Fibroblast of lung (primary cell): ENCODE data around the gene MRS2. TPM values are rescaled to one million over a fixed set of nuclear protein-coding genes. Genes with fewer than 3 reads are reported as not detected.

ENCODE experiments used
- DNase-seq, 2 donors: peaks; one replicate each; pipeline versions ENCODE4 v3.0.0 to v3.0.0-alpha.2; 2010; ENCODE audit warnings: low read depth in 2 of 2
- H2AFZ ChIP-seq: 2 replicates; pipeline ENCODE4 v1.5.1; 2012; ENCODE audit warnings: low read length, control low read depth, inconsistent platforms
- H3K27ac ChIP-seq: 2 replicates; pipeline ENCODE4 v1.5.1; 2011; ENCODE audit warnings: low read length, control low read depth; ENCODE audit not compliant: insufficient read depth
- H3K27me3 ChIP-seq: 2 replicates; pipeline ENCODE4 v1.5.1; 2011; ENCODE audit warnings: mild to moderate bottlenecking, low read length; ENCODE audit not compliant: control insufficient read depth, insufficient read depth
- H3K36me3 ChIP-seq: 2 replicates; pipeline ENCODE4 v1.5.1; 2011; ENCODE audit warnings: low read length; ENCODE audit not compliant: control insufficient read depth, insufficient read depth
- H3K4me1 ChIP-seq: 2 replicates; pipeline ENCODE4 v1.5.1; 2011; ENCODE audit warnings: low read length; ENCODE audit not compliant: control insufficient read depth, insufficient read depth; ENCODE audit errors: extremely low read depth
- H3K4me2 ChIP-seq: 2 replicates; pipeline ENCODE4 v1.5.1; 2011; ENCODE audit warnings: low read length, control low read depth; ENCODE audit not compliant: insufficient read depth; ENCODE audit errors: extremely low read depth
- H3K4me3 ChIP-seq, 4 experiments: fragments of 200-600 bp in 1 of 4; sonication (generic) in 1 of 4; replicated peaks in 1 of 4; 2 replicates each; pipeline ENCODE4 v1.5.1; 2011 to 2016; ENCODE audit warnings: low read length in 4 of 4, low read depth in 3 of 4, mild to moderate bottlenecking in 3 of 4, control low read depth in 2 of 4, inconsistent platforms in 1 of 4, mixed read lengths in 1 of 4; ENCODE audit not compliant: insufficient read depth in 1 of 4; ENCODE audit errors: control extremely low read depth in 1 of 4
- H3K79me2 ChIP-seq: 2 replicates; pipeline ENCODE4 v1.5.1; 2012; ENCODE audit warnings: mild to moderate bottlenecking, low read length, inconsistent platforms; ENCODE audit not compliant: control insufficient read depth, insufficient read depth
- H3K9ac ChIP-seq: 2 replicates; pipeline ENCODE4 v1.5.1; 2011; ENCODE audit warnings: mild to moderate bottlenecking, low read length, control low read depth; ENCODE audit not compliant: insufficient read depth
- H3K9me3 ChIP-seq: 2 replicates; pipeline ENCODE4 v1.5.1; 2012; ENCODE audit warnings: low read depth, low read length; ENCODE audit not compliant: control insufficient read depth, insufficient read depth
- H4K20me1 ChIP-seq: 2 replicates; pipeline ENCODE4 v1.5.1; 2011; ENCODE audit warnings: low read length; ENCODE audit not compliant: control insufficient read depth, insufficient read depth; ENCODE audit errors: extremely low read depth
- CTCF ChIP-seq, 2 donors: IDR thresholded peaks in 1 of 2; conservative IDR thresholded peaks in 1 of 2; 1 replicate in 1 of 2; 2 replicates in 1 of 2; pipeline ENCODE4 v1.5.1; 2011 to 2012; ENCODE audit warnings: low read length in 2 of 2, control low read depth in 1 of 2, inconsistent platforms in 1 of 2, low read depth in 1 of 2, mild to moderate bottlenecking in 1 of 2
- EZH2 ChIP-seq: IDR thresholded peaks from 2 replicates; pipeline ENCODE4 v1.5.1; 2012; ENCODE audit warnings: low read length, control low read depth, mild to moderate bottlenecking; ENCODE audit errors: missing control alignments
- polyA plus RNA-seq, 2 donors: library from polyadenylated mRNA; depleted of rRNA in 1 of 2; stranded (reverse) in 1 of 2; unstranded in 1 of 2; fragments of >200 nt; gene quantifications; 2 replicates each; pipeline ENCODE4 v1.2.1, GENCODE V29; 2011 to 2012; ENCODE audit warnings: missing spikeins in 1 of 2
- total RNA-seq: library from RNA; depleted of rRNA; stranded (reverse); fragments of >200 nt; gene quantifications from 2 replicates; pipeline ENCODE4 v1.2.1, GENCODE V29; 2014

The MRS2 gene
- total and polyA plus RNA-seq, 2 donors (not counting 1 experiment from before 2014, with no cell fraction given) = 12.6 to 19.9 TPM

GRCh38 chr6:24446670-24447069 is 43.9 kb downstream of the MRS2 start:
- Histone ChIP-seq H3K36me3 (no peaks in the 10 kb centered on the region), H3K4me2 (no peak overlapping the region), H3K27me3 (no peaks in the 10 kb centered on the region), H3K9me3 (no peaks in the 10 kb centered on the region), H3K4me3 (no peak overlapping the region), H3K79me2 (no peaks in the 10 kb centered on the region), H3K9ac (no peak overlapping the region), H2AFZ (no peak overlapping the region), H3K27ac (no peak overlapping the region), H4K20me1 (no peaks in the 10 kb centered on the region), H3K4me1 (no peaks in the 10 kb centered on the region)
- TF ChIP-seq EZH2 (no peak), CTCF (conservative IDR thresholded peaks at IDR 0.05 in 1 of 2, IDR thresholded peaks at IDR 0.05 in 1 of 2; ENCODE audit: low read depth in 1 of 2, low read length in 2 of 2) (no peak)
- DNase-seq = no peak

- DNase-seq = no peak
- Histone ChIP-seq H3K79me2 (no peaks in the 10 kb centered on the region), H3K4me2 (no peak overlapping the region), H3K4me3 (no peak overlapping the region), H3K9me3 (no peaks in the 10 kb centered on the region), H4K20me1 (no peaks in the 10 kb centered on the region), H3K27ac (no peak overlapping the region), H3K27me3 (no peaks in the 10 kb centered on the region), H3K36me3 (no peaks in the 10 kb centered on the region), H2AFZ (no peak overlapping the region), H3K4me1 (no peaks in the 10 kb centered on the region), H3K9ac (no peak overlapping the region)
- TF ChIP-seq CTCF (conservative IDR thresholded peaks at IDR 0.05 in 1 of 2, IDR thresholded peaks at IDR 0.05 in 1 of 2; ENCODE audit: low read depth in 1 of 2, low read length in 2 of 2) (no peak), EZH2 (no peak)
Measured at GRCh38 chr6:24448396-24448795, 45.7 kb downstream of the MRS2 start.

- Histone ChIP-seq H3K4me2 (no peak overlapping the region), H3K27ac (no peak overlapping the region), H2AFZ (no peak overlapping the region), H3K9ac (no peak overlapping the region), H3K36me3 (no peaks in the 10 kb centered on the region), H4K20me1 (no peaks in the 10 kb centered on the region), H3K79me2 (no peaks in the 10 kb centered on the region), H3K9me3 (no peaks in the 10 kb centered on the region), H3K27me3 (no peaks in the 10 kb centered on the region), H3K4me1 (no peaks in the 10 kb centered on the region), H3K4me3 (no peak overlapping the region)
- TF ChIP-seq CTCF (conservative IDR thresholded peaks at IDR 0.05 in 1 of 2, IDR thresholded peaks at IDR 0.05 in 1 of 2; ENCODE audit: low read depth in 1 of 2, low read length in 2 of 2) (no peak), EZH2 (no peak)
- DNase-seq = no peak
Measured at GRCh38 chr6:24448828-24449525, 46.2 kb downstream of the MRS2 start.
